SK-N-SH treated with all-trans-retinoic acid at 6 μM for 48 hours (cell line): ENCODE measurements around the gene TMEM237.

ENCODE experiments used
- ATAC-seq: fragments of 200-7000 bp; cut with Tn5 transposase; 3 replicates; pipeline ENCODE4 v1.9.1; 2020; ENCODE audit warnings: mild to moderate bottlenecking, moderate library complexity
- ARNTL ChIP-seq: fragments of 450-650 bp; formaldehyde crosslinking; IDR thresholded peaks from 2 replicates; pipeline ENCODE4 v1.5.0; 2020; ENCODE audit warnings: low read depth, mild to moderate bottlenecking, moderate library complexity, borderline replicate concordance
- BACH2 ChIP-seq: fragments of 250-450 bp; sonication (Bioruptor Pico); IDR thresholded peaks from 2 replicates; pipeline ENCODE4 v1.9.0; 2021; ENCODE audit warnings: mild to moderate bottlenecking, borderline replicate concordance
- CSDC2 ChIP-seq: fragments of 250-450 bp; sonication (Bioruptor Pico); IDR thresholded peaks from 2 replicates; pipeline ENCODE4 v1.5.0; 2020; ENCODE audit warnings: mild to moderate bottlenecking, moderate library complexity
- ESRRG ChIP-seq: fragments of 250-450 bp; sonication (Bioruptor Pico); IDR thresholded peaks from 2 replicates; pipeline ENCODE4 v1.6.1; 2021; ENCODE audit warnings: mild to moderate bottlenecking
- GLIS3 ChIP-seq: fragments of 250-450 bp; sonication (Bioruptor Pico); IDR thresholded peaks from 2 replicates; pipeline ENCODE4 v1.5.0; 2020; ENCODE audit warnings: mild to moderate bottlenecking, moderate library complexity
- ISL1 ChIP-seq: fragments of 250-450 bp; sonication (Bioruptor Pico); IDR thresholded peaks from 2 replicates; pipeline ENCODE4 v2.1.2; 2022; ENCODE audit warnings: mild to moderate bottlenecking, moderate library complexity
- OSR1 ChIP-seq: fragments of 250-450 bp; sonication (Bioruptor Pico); IDR thresholded peaks from 2 replicates; pipeline ENCODE4 v1.8.0; 2022; ENCODE audit warnings: moderate library complexity, mild to moderate bottlenecking, inconsistent platforms
- PPARA ChIP-seq: fragments of 250-450 bp; sonication (Bioruptor Pico); IDR thresholded peaks from 2 replicates; pipeline ENCODE4 v1.5.0; 2020; ENCODE audit warnings: mild to moderate bottlenecking, borderline replicate concordance
- RARB ChIP-seq: fragments of 250-450 bp; sonication (Bioruptor Pico); IDR thresholded peaks from 2 replicates; pipeline ENCODE4 v1.8.0; 2021; ENCODE audit warnings: mild to moderate bottlenecking, moderate library complexity
- SNAI2 ChIP-seq: fragments of 250-450 bp; sonication (Bioruptor Pico); IDR thresholded peaks from 2 replicates; pipeline ENCODE4 v1.5.0; 2020; ENCODE audit warnings: mild to moderate bottlenecking, moderate library complexity
- TCF4 ChIP-seq: fragments of 250-450 bp; sonication (Bioruptor Pico); IDR thresholded peaks from 2 replicates; pipeline ENCODE4 v1.8.0; 2021; ENCODE audit warnings: mild to moderate bottlenecking, moderate library complexity, borderline replicate concordance
- TOX ChIP-seq: fragments of 250-450 bp; sonication (Bioruptor Pico); IDR thresholded peaks from 2 replicates; pipeline ENCODE4 v1.8.0; 2021; ENCODE audit warnings: mild to moderate bottlenecking, moderate library complexity, borderline replicate concordance
- ZC3H10 ChIP-seq: fragments of 250-450 bp; sonication (Bioruptor Pico); IDR thresholded peaks from 2 replicates; pipeline ENCODE4 v1.5.1; 2021; ENCODE audit warnings: mild to moderate bottlenecking, moderate library complexity
- ZFP3 ChIP-seq: fragments of 250-450 bp; sonication (Bioruptor Pico); IDR thresholded peaks from 2 replicates; pipeline ENCODE4 v1.5.0; 2020; ENCODE audit warnings: mild to moderate bottlenecking, moderate library complexity
- ZFP30 ChIP-seq: fragments of 450-650 bp; formaldehyde crosslinking; IDR thresholded peaks from 2 replicates; pipeline ENCODE4 v1.5.0; 2022; ENCODE audit warnings: mild to moderate bottlenecking, moderate library complexity
- ZNF565 ChIP-seq: fragments of 450-650 bp; formaldehyde crosslinking; conservative IDR thresholded peaks from 2 replicates; pipeline ENCODE4 v1.5.0; 2020; ENCODE audit warnings: low read depth, mild to moderate bottlenecking, moderate library complexity
- ZNF70 ChIP-seq: fragments of 450-650 bp; formaldehyde crosslinking; IDR thresholded peaks from 2 replicates; pipeline ENCODE4 v1.5.0; 2020; ENCODE audit warnings: mild to moderate bottlenecking, moderate library complexity
- TF ChIP-seq, protein P1 (sequence below): fragments of 250-450 bp; sonication (Bioruptor Pico); IDR thresholded peaks from 2 replicates; pipeline ENCODE4 v1.5.1; 2020; ENCODE audit warnings: low read depth, mild to moderate bottlenecking, moderate library complexity
- TF ChIP-seq, protein P2 (sequence below): fragments of 250-450 bp; sonication (Bioruptor Pico); IDR thresholded peaks from 2 replicates; pipeline ENCODE4 v1.8.0; 2020; ENCODE audit warnings: mild to moderate bottlenecking, moderate library complexity, borderline replicate concordance
- TF ChIP-seq, protein P3 (sequence below): fragments of 250-450 bp; sonication (Bioruptor Pico); IDR thresholded peaks from 2 replicates; pipeline ENCODE4 v1.5.0; 2020; ENCODE audit warnings: mild to moderate bottlenecking, moderate library complexity
- TF ChIP-seq, protein P4 (sequence below): fragments of 250-450 bp; sonication (Bioruptor Pico); IDR thresholded peaks from 2 replicates; pipeline ENCODE4 v1.5.1; 2021; ENCODE audit warnings: mild to moderate bottlenecking, moderate library complexity
- TF ChIP-seq, protein P5 (sequence below): fragments of 250-450 bp; sonication (Bioruptor Pico); IDR thresholded peaks from 2 replicates; pipeline ENCODE4 v1.8.0; 2021; ENCODE audit warnings: low read depth, mild to moderate bottlenecking, moderate library complexity, borderline replicate concordance

TMEM237 gene

DNA sequence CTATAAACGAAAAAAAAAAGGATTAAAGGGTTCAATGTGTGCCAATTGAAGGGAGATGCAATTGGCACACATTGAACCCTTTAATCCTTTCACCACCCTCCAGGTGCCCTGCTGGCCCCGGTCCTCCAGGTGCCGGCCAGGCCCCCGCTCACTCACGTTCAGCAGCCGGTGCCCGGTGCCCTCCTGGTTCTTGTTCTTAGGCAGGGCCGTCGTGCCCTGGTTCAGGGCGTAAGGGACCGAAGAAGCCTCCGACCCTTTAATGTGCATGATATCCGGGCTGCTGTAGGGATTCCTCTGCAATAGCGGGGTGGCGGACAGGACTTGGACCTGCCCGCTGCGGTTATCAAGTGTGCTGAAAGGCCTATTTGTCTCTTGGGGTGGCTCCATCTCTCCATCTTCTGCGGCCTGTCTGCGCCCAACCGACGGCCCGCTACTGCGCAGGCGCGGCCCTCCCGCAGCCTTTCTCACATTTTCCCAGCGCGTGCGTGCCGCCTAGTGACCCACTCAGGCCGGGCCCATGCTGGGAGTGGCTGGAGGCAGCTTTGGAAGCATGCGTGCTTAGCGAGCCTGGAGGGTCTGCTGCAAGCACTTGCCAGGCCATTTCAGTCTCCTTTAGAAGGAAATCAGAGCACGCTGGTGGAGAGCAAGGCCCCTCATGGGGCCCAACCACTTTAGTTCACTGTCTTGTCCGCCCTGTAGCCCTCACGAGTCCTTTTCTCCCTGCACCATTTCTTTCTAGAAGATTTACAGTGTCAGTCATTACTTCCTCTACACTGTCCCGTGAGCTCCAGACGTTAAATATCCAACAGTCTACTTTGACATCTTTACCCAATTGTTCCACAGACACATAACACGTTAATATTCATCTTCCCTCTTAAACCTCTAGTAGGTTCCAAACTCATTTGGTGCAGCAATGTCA, 24.3 kb downstream of the TMEM237 start:
- no peak; the same call in none of the 3 replicates for ATAC-seq
- TF ChIP-seq BACH2 (CRISPR knock-in tag) (no peak), SNAI2 (CRISPR knock-in tag) (no peak), OSR1 (CRISPR knock-in tag) (no peak), PPARA (no peak), TOX (CRISPR knock-in tag) (no peak), TCF4 (CRISPR knock-in tag) (no peak), ZFP30 (CRISPR knock-in tag) (no peak), ARNTL (CRISPR knock-in tag) (no peak), RARB (CRISPR knock-in tag) (no peak), GLIS3 (CRISPR knock-in tag) (no peak), ZNF70 (CRISPR knock-in tag) (no peak), ISL1 (no peak), CSDC2 (CRISPR knock-in tag) (no peak), ZNF565 (no peak), ZC3H10 (no peak)
- TF ChIP-seq, protein P1, sequence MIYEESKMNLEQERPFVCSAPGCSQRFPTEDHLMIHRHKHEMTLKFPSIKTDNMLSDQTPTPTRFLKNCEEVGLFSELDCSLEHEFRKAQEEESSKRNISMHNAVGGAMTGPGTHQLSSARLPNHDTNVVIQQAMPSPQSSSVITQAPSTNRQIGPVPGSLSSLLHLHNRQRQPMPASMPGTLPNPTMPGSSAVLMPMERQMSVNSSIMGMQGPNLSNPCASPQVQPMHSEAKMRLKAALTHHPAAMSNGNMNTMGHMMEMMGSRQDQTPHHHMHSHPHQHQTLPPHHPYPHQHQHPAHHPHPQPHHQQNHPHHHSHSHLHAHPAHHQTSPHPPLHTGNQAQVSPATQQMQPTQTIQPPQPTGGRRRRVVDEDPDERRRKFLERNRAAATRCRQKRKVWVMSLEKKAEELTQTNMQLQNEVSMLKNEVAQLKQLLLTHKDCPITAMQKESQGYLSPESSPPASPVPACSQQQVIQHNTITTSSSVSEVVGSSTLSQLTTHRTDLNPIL (CRISPR knock-in tag), result no peak
- TF ChIP-seq, protein P2, sequence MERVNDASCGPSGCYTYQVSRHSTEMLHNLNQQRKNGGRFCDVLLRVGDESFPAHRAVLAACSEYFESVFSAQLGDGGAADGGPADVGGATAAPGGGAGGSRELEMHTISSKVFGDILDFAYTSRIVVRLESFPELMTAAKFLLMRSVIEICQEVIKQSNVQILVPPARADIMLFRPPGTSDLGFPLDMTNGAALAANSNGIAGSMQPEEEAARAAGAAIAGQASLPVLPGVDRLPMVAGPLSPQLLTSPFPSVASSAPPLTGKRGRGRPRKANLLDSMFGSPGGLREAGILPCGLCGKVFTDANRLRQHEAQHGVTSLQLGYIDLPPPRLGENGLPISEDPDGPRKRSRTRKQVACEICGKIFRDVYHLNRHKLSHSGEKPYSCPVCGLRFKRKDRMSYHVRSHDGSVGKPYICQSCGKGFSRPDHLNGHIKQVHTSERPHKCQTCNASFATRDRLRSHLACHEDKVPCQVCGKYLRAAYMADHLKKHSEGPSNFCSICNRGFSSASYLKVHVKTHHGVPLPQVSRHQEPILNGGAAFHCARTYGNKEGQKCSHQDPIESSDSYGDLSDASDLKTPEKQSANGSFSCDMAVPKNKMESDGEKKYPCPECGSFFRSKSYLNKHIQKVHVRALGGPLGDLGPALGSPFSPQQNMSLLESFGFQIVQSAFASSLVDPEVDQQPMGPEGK (CRISPR knock-in tag), result no peak
- TF ChIP-seq, protein P3, sequence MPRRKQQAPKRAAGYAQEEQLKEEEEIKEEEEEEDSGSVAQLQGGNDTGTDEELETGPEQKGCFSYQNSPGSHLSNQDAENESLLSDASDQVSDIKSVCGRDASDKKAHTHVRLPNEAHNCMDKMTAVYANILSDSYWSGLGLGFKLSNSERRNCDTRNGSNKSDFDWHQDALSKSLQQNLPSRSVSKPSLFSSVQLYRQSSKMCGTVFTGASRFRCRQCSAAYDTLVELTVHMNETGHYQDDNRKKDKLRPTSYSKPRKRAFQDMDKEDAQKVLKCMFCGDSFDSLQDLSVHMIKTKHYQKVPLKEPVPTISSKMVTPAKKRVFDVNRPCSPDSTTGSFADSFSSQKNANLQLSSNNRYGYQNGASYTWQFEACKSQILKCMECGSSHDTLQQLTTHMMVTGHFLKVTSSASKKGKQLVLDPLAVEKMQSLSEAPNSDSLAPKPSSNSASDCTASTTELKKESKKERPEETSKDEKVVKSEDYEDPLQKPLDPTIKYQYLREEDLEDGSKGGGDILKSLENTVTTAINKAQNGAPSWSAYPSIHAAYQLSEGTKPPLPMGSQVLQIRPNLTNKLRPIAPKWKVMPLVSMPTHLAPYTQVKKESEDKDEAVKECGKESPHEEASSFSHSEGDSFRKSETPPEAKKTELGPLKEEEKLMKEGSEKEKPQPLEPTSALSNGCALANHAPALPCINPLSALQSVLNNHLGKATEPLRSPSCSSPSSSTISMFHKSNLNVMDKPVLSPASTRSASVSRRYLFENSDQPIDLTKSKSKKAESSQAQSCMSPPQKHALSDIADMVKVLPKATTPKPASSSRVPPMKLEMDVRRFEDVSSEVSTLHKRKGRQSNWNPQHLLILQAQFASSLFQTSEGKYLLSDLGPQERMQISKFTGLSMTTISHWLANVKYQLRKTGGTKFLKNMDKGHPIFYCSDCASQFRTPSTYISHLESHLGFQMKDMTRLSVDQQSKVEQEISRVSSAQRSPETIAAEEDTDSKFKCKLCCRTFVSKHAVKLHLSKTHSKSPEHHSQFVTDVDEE (CRISPR knock-in tag), result no peak
- TF ChIP-seq, protein P4, sequence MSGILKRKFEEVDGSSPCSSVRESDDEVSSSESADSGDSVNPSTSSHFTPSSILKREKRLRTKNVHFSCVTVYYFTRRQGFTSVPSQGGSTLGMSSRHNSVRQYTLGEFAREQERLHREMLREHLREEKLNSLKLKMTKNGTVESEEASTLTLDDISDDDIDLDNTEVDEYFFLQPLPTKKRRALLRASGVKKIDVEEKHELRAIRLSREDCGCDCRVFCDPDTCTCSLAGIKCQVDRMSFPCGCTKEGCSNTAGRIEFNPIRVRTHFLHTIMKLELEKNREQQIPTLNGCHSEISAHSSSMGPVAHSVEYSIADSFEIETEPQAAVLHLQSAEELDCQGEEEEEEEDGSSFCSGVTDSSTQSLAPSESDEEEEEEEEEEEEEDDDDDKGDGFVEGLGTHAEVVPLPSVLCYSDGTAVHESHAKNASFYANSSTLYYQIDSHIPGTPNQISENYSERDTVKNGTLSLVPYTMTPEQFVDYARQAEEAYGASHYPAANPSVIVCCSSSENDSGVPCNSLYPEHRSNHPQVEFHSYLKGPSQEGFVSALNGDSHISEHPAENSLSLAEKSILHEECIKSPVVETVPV, result no peak
- TF ChIP-seq, protein P5, sequence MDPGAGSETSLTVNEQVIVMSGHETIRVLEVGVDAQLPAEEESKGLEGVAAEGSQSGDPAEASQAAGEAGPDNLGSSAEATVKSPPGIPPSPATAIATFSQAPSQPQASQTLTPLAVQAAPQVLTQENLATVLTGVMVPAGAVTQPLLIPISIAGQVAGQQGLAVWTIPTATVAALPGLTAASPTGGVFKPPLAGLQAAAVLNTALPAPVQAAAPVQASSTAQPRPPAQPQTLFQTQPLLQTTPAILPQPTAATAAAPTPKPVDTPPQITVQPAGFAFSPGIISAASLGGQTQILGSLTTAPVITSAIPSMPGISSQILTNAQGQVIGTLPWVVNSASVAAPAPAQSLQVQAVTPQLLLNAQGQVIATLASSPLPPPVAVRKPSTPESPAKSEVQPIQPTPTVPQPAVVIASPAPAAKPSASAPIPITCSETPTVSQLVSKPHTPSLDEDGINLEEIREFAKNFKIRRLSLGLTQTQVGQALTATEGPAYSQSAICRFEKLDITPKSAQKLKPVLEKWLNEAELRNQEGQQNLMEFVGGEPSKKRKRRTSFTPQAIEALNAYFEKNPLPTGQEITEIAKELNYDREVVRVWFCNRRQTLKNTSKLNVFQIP, result no peak

DNA sequence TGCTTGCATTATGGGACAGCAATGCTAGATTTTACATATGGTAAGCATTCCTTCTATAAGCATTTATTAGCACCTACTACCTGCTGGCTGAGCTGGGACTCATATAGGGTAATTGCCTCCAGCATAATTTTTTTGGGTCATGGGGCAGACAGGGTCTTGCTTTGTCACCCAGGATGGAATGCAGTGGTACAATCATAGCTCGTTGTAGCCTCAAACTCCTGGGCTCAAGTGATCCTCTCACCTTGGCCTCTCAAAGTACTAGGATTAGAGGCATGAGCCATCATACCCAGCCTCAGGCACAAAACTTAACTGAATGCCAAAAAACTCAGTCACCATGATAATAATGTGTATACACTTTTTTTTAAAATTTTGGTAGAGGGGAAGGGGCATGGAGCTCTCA, 35.3 kb downstream of the TMEM237 start:
- ATAC-seq, result no peak
- no peak for TF ChIP-seq RARB (CRISPR knock-in tag)

DNA sequence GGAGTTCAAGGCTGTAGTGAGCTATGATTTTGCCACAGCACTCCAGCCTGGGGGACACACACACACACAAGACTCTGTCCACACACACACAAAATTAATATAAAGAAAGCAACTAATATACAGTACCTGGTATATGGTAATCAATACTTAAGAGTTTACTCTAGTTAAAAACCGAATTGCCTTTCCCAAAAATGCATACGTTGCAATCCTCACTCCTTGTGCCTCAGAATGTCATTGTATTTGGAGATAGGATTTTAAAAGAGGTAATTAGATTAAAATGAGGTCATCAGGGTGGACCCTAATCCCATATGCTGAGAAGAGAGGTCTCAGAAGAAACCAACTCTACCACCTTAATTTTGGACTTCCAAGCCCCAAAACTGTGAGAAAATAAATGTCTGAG, 35.7 kb downstream of the TMEM237 start:
- ATAC-seq, result no peak
- TF ChIP-seq RARB (CRISPR knock-in tag) (no peak), ESRRG (CRISPR knock-in tag) (no peak), OSR1 (CRISPR knock-in tag) (no peak), ZFP3 (CRISPR knock-in tag) (no peak), BACH2 (CRISPR knock-in tag) (no peak), ISL1 (no peak), ZNF565 (no peak), ZFP30 (CRISPR knock-in tag) (no peak), PPARA (no peak), TOX (CRISPR knock-in tag) (no peak), TCF4 (CRISPR knock-in tag) (no peak)
- TF ChIP-seq, protein P2 (CRISPR knock-in tag), result no peak
- TF ChIP-seq, protein P1 (CRISPR knock-in tag), result no peak
